ENCODE data around the gene REXO5.

Gene REXO5

DNA sequence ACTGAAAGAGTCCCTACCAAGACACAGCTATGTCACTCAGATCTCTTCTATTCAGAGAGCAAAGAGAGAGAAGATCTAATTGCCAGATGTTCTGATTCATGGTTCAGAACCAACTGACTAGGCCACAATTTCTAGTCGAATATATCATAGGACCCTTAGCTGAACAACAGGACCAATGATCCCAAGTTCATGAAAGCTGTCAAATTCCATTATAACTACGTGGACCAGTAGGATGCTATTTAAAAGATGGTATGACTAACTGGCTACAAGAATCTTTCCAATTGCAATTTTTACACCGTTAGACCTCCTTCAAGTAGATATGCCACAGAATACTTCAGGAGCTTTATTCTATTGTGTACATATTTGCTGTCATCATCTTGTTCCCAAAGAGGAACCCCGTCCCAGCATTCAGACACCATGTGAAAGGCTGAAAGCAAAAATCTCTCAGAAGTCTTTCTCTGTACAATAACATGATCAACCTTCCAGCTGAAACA, 67.8 kb downstream of the REXO5 start:
- no peak for DNase-seq (ENCODE audit: low spot score)

DNA sequence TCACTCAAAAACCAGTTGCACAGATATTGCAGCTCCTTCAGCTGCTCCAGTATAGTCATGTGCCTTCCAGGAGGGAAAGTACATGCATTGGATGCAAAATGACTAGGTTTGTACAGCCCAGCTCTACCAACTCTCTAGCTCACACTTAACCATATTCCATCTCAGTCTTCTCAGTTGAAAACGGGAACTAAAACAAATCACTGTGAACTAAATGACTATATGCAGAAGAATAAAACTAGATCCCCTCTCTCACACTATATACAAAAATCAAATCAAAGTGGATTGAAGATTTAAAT, 69.0 kb downstream of the REXO5 start:
- no peak for DNase-seq (ENCODE audit: low spot score)

- no peak for DNase-seq (ENCODE audit: low spot score)
Measured at GRCh38 chr16:20878682-20879147, 72.4 kb downstream of the REXO5 start.

DNA sequence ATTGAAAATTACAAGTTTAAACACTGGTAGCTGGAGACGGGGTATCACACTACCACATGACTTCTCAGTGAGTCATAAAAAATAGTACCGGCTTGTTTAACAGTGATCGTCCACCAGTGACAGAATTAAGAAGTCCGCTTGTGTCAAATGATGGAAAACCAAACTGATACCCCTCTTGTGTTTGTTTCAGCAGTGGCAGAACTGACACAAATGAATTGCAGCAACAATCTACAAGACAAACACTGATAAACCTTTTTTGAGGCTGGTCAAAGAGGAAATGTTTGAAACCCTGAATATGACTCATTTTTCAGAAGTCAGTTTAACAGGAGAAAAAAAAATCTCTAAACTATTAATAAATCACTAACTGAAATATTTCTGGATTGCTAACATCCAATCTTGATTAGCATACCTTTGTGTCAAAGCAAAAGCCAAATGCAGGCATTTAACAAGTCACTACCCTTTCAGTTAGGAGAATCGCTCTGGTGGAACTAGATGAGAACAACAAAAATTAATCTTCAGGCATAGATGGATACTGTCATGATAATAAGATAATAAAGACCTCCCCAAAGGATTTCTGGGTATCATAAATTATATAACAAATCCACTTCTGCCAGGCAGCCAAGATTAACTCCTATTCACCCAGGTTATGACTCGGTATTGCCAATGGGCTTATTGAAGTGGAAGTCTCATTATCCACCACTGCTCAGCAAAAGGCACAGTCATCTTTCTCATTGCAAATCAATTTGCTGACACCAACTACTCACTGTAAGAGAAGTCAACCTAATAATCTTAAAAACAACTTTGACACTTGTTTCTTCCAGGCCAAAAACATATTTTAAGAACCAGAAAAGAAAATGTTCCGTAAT, 73.1 kb downstream of the REXO5 start:
- no peak for DNase-seq (ENCODE audit: low spot score)

GRCh38 chr16:20880867-20881502, 74.7 kb downstream of the REXO5 start:
- no peak for DNase-seq (ENCODE audit: low spot score)

- DNase-seq (ENCODE audit: low spot score): no peak
Measured at GRCh38 chr16:20881503-20881878, 75.2 kb downstream of the REXO5 start.

DNA sequence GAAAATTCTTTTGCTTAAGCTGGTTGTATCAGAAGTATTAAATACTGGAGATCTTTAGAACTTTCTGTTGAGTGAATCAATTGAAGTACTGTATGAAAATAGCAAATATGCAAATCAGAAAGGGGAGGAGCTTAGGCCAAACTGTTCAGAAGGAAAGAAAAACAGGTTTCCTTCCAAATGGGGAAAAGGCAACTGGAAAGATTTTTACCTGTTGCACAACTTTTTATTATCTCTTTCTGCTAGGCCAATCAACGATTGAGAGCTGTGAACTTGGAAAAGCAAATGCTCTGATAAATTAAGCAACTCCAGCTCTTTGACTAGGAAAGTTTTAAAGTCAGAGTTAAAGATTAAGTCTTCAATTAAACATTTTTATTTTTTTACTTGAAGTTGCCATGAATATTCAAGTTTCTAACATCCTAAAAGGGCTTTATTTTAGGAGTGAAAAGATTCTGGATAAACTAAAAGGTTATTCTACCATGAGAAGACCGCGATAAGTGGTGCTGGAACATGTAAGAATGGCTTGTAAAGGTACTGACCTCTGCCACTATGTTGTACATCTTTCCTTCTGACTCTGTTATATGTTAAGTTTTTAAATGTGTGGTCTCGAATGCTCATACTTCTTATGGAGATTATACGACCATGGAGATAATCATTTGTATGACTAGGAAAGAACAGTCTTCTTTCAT, 77.4 kb downstream of the REXO5 start:
- DNase-seq (ENCODE audit: low spot score): no peak

DNA sequence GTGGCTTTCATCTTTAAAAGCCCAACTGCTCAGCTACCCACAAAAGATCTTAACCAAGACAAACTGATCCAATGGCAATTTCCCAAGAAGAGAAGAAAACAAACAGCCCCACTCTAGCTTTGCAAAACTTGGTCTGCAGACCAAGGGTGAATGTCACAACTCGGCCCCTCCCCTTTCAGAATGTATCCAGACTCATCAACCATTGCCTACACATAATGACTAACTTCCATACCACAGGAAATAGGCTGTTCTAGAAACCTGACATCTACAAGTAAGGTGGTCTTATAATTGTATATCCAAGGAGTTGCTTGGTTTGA, 77.9 kb downstream of the REXO5 start:
- no peak for DNase-seq (ENCODE audit: low spot score)

GRCh38 chr16:20886320-20886719, 80.0 kb downstream of the REXO5 start:
- no peak for DNase-seq (ENCODE audit: low spot score)

GRCh38 chr16:20887207-20887606, 80.9 kb downstream of the REXO5 start:
- no peak for DNase-seq (ENCODE audit: low spot score)

- DNase-seq (ENCODE audit: low spot score): no peak
Measured at GRCh38 chr16:20889625-20890275, 83.4 kb downstream of the REXO5 start.

DNA sequence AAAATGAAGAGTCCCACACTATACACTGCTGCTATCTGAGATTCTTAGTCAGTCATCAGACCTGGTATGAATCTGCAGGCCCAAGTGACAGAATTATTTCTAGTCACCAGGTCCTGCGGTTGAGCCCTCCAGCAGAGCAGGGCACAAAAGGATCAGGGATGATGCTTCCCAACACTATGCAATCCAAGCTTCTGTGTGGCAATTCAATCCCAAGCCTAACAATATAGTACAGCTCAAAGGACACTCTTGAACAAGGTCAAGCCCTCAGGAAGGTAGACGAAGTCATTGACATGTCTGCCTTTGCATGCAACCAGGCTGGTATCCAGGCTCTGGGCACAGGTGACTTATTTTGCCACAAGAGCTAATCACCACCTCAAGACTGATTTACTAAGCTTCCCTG, 88.1 kb downstream of the REXO5 start:
- no peak for DNase-seq (ENCODE audit: low spot score)

- peak; percentile 82 for DNase-seq (ENCODE audit: low spot score)
Measured at GRCh38 chr16:20897253-20897897, 91.0 kb downstream of the REXO5 start.

DNA sequence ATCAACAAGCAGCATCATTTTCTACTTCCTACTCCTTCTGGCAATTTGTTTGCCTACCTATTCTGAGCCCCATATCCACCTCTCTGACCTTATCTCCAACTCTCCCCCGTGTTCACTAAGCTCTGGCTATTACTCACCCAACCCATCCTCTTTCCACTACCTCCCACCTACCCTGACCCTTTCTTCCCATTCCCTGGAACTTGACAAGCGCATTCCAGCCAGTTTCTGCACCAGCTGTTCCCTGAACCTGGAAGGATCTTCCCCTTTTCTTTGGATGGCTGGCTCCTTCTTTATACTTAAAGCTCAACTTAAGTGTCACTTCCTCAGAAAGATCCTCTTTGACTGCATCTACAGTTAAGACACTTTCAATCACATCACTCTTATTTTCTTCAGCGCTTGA, 91.6 kb downstream of the REXO5 start:
- DNase-seq (ENCODE audit: low spot score): no peak

- DNase-seq (ENCODE audit: low spot score): no peak
Measured at GRCh38 chr16:20899071-20899470, 92.7 kb downstream of the REXO5 start.

Data from COLO829 (cell line).